ENCODE measurements around the gene NID1.
A peak's percentile ranks its signal among the peaks of the same experiment; 100 is the strongest.

The NID1 gene, protein sequence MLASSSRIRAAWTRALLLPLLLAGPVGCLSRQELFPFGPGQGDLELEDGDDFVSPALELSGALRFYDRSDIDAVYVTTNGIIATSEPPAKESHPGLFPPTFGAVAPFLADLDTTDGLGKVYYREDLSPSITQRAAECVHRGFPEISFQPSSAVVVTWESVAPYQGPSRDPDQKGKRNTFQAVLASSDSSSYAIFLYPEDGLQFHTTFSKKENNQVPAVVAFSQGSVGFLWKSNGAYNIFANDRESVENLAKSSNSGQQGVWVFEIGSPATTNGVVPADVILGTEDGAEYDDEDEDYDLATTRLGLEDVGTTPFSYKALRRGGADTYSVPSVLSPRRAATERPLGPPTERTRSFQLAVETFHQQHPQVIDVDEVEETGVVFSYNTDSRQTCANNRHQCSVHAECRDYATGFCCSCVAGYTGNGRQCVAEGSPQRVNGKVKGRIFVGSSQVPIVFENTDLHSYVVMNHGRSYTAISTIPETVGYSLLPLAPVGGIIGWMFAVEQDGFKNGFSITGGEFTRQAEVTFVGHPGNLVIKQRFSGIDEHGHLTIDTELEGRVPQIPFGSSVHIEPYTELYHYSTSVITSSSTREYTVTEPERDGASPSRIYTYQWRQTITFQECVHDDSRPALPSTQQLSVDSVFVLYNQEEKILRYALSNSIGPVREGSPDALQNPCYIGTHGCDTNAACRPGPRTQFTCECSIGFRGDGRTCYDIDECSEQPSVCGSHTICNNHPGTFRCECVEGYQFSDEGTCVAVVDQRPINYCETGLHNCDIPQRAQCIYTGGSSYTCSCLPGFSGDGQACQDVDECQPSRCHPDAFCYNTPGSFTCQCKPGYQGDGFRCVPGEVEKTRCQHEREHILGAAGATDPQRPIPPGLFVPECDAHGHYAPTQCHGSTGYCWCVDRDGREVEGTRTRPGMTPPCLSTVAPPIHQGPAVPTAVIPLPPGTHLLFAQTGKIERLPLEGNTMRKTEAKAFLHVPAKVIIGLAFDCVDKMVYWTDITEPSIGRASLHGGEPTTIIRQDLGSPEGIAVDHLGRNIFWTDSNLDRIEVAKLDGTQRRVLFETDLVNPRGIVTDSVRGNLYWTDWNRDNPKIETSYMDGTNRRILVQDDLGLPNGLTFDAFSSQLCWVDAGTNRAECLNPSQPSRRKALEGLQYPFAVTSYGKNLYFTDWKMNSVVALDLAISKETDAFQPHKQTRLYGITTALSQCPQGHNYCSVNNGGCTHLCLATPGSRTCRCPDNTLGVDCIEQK

DNA sequence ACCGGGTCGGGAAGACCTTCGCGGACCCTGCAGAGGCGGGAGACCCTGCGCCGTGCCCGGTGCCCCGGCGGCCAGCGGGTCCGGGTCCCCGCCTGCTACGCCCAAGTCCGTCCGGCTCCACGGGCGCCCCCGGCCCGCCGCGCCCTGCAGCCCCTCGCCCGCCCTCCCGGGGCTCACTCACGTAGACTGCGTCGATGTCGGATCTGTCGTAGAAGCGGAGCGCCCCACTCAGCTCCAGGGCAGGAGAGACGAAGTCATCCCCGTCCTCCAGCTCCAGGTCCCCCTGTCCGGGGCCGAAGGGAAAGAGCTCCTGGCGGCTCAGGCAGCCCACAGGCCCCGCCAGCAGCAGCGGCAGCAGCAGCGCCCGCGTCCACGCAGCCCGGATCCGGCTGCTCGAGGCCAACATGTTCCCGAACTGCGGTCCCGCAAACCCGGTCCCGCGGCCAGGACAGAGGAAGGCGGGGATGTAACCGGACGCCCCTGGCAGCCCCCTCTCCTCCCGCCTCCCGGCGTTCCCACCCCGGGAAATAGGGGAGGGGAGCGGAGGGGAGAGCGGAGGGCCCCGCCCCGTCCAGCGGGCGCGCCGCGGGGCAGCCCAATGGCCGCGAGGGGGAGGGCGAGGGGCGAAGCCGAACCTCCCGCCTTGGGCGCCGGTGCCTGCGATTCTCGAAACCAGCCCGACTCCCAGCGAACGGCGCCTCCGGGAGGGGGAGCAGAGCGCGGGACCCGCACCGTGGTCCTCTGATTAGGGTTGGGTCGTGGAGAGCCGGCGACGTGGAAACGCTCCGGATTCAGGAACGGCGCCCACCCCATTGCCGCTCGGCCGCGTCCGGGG, at the start of gene NID1:
Gene NID1 (minus strand): TSS at position 417 of the 835 bp plus-strand sequence. CDS start 11 bp downstream, at position 406.
- DNase-seq (ENCODE audit: low read depth, low spot score): no peak

DNA sequence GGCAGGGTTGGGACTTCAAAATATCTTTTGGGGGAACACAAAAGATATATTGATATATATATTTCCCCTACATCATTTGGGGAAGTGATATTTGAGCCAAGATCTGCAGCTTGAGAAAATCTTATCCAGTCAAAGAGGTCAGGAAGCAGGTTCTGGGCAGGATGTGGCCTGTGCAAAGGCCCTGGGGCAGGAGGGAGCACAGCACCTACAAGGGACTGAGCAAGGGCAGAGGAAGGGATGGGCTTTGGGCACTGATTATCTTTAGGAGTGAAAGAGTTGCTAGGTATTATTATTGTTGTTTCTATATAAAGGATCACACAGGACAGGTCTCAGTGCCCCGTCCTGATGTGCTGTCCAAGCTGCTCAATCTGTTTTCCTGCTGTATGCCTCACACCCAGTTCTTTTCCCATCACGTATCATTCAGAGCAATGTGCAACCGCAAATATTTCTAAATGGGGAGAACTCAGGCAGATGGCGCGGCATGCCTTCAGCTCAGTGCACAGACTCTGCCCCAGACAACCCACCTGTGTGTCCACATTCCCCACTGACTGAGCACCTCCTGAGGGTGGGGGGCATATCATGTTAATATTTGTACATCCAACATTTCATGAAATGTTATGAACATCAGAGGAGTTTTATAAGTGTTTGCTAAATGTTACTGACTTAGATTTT, 49.3 kb upstream of the NID1 start:
- no peak for DNase-seq (ENCODE audit: low read depth, low spot score)

DNA sequence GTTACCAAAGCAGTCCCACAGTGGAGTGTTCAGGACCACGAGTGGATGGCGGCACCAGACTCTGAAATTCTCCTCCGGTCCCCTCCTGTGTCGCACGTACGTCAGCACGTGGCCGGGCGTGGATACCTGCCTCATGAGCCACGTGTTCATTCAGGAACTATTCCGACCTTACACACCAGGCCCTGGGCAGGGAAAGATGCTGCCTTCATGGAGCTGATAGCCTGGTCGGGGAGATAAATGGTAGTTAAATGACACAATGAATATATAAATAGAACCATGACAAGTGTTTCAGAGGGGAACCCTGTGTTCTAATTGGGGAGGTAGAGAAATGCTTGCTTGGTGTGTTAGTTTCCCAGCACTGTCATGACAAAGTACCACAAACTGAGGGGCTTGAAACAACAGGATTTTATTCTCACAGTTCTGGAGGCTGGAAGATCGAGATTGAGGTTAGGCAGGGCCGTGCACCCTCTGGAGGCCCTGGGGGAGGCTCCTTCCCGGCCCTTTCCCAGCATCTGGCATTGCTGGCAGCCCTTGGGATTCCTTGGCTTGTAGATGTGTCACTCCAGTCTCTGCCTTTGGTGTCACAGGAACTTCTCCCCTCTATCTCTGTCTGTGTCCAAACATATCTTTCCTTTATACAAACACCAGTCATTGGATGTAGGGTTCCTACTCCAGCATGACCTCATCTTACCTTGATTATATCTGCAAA, 48.6 kb upstream of the NID1 start:
- no peak for DNase-seq (ENCODE audit: low read depth, low spot score)

DNA sequence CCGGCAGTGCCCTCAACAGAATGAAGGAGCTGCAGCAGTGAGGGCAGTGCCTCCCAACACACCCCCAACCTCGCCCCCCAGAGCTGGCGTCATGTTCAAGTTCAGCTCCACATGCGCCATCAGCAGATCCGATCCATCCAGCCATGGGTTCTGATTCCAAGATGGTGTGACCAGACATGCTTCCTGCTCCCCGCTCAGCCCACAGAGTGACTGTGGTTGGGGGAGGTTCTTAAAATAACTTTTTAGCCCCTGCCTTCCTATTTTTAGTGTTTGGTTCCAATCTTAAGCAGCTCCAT, 47.4 kb upstream of the NID1 start:
- no peak for DNase-seq (ENCODE audit: low read depth, low spot score)

DNA sequence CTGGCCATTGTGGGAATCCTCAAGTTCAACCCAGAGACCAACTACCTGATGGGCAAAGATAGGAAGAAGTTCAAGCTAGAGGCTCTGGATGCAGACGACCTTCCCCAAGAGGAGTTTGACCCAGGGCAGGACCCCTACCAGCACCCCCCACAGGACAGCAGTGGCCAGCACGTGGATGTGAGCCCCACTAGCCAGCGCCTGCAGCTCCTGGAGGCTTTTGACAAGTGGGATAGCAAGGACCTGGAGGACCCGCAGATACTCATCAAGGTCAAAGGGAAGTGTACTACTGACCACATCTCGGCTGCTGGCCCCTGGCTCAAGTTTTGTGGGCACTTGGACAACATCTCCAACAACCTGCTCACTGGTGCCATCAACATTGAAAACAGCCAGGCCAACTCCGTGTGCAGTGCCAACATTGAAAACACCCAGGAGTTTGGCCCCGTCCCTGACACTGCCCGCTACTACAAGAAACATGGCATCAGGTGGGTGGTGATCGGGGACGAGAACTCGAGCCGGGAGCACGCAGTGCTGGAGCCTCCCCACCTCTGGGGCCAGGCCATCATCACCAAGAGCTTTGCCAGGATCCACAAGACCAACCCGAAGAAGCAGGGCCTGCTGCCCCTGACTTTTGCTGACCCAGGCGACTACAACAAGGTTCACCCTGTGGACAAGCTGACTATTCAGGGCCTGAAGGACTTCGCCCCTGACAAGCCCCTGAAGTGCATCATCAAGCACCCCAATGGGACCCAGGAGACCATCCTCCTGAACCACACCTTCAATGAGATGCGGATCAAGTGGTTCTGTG, 46.8 kb upstream of the NID1 start:
- no peak for DNase-seq (ENCODE audit: low read depth, low spot score)

DNA sequence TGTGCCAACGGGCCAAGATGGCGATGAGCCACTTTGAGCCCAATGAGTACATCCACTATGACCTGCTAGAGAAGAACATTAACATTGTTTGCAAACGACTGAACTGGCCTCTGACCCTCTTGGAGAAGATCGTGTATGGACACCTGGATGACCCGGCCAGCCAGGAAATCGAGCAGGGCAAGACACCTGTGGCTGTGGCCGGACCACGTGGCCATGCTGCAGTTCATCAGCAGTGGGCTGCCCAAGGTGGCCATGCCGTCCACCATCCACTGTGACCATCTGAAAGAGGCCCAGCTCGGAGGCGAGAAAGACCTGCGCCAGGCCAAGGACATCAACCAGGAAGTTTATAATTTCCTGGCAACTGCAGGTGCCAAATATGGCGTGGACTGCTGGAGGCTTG, 45.2 kb upstream of the NID1 start:
- DNase-seq (ENCODE audit: low read depth, low spot score): no peak

DNA sequence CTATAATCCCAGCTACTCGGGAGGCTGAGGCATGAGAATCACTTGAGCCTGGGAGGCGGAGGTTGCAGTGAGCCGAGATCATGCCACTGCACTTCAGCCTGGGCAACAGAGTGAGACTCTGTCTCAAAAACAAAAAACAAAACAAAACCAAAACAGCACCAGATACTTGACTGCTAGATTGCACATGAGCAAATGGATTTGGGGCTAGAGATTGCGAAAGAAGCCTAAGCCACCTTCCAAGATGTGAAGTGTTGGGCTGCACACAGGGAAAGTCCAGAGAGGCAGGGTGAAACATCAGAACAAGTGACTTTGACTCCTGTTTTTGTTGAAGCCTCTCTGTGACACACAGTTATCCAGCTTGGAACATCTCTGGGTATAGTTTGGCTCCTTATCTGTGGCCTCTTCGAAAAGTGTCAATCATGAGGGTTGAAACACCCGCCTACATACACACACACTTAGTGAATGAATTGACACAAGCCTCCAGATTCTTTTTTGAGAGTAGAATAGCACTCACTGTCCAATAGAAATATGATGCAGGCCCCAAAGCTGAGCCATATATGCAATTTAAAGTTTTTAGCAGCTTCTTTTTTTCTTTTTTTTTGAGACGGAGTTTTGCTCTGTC, 43.2 kb upstream of the NID1 start:
- no peak for DNase-seq (ENCODE audit: low read depth, low spot score)

DNA sequence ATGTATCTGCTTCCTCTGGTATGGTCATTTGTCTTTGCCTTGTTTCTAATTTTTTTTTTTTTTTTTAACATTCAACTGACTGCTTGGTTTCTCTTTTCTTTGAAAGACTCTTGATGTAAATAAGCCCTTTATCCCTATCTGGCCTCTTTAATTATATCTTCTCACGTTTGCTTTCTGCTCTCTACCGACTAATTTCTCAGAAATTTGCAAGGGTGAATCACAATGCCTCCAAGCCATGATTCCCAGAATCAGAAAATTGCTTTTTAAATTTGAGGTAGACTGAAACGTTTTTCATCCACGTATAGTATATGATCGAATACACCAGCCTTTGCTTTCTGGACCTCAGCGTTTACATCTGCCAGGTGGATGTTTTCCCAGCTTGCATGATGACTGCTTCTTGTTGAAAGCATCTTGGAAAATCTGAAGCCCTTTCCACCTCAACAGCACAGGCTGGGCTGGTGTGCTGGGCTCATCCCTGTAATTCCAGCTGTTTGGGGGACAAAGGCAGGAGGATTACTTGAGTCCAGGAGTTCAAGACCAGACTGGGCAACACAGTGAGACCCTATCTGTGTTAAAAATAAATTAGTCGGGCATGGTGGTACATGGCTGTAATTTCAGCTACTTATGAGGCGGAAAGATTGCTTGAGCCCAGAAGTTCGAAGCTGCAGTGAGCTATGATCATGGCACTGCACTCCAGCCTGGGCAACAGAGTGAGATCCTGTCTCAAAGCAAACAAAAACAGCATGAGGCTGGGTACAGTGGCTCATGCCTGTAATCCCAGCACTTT, 42.4 kb upstream of the NID1 start:
- no peak for DNase-seq (ENCODE audit: low read depth, low spot score)

DNA sequence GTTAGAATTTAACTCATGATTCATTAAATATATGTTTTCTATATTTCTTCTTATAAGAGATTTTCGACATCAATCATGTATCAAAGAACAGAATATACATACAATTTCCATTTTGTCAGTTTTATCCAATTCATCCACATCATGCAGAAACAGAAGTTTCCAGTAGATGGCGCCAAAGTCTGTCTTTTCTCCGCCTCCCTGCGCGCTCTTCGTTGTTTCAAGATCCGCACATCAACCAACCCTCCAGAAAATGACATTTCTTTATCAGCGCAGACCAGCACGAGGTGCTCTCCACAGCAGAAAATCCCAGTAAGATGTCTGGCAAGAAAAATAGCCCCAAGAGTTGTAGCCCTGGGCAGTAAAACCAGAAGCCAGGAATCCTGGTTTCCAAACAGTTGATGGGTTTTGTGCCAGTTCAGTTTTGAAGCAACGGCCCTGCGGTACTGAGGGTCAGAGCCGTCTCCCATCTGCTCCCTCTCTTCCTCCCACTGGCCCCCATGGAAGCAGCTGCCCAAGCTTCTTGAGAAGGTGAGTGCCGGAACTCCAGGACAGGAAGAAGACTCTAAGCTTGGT, 38.8 kb upstream of the NID1 start:
- DNase-seq (ENCODE audit: low read depth, low spot score): peak; percentile 28

DNA sequence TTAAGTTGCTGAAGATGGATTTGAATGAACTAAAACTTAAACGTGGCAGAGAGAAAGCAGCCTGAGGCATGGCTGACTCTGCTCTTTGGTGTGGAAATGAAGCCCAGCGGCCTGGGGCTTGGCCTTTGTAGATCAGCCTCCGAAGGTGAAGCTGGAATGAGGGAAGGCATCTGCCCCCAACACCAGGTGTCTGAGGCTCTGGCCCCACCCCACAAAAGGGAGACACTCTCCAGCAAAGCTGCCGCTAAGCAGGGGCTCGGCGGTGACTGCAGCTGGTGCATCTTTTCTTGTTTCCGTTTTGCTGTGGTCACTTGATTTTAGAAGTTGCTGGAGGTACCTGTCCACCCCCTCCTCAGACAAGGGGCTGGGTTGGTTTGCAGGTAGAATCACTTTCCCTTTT, 38.2 kb upstream of the NID1 start:
- no peak for DNase-seq (ENCODE audit: low read depth, low spot score)

DNA sequence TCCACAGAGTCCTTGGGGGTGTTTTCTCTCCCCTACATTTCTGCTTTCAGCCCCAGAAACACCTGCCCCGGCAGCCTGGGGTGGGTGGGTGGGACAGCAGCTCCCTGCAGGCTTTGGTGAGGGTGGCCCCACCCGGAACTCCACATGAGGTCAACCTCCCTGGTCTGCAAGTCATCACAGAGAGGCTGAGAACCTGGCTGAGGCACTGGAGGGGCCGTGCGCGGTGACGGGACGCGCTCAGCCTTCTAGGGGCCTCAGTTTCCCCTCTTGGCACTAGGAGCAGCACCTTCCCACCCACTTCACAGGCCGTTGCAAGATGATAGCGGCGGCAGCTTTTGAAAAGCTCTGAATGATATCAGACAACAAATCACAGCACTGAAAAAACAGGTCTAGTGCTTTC, 37.7 kb upstream of the NID1 start:
- no peak for DNase-seq (ENCODE audit: low read depth, low spot score)

DNA sequence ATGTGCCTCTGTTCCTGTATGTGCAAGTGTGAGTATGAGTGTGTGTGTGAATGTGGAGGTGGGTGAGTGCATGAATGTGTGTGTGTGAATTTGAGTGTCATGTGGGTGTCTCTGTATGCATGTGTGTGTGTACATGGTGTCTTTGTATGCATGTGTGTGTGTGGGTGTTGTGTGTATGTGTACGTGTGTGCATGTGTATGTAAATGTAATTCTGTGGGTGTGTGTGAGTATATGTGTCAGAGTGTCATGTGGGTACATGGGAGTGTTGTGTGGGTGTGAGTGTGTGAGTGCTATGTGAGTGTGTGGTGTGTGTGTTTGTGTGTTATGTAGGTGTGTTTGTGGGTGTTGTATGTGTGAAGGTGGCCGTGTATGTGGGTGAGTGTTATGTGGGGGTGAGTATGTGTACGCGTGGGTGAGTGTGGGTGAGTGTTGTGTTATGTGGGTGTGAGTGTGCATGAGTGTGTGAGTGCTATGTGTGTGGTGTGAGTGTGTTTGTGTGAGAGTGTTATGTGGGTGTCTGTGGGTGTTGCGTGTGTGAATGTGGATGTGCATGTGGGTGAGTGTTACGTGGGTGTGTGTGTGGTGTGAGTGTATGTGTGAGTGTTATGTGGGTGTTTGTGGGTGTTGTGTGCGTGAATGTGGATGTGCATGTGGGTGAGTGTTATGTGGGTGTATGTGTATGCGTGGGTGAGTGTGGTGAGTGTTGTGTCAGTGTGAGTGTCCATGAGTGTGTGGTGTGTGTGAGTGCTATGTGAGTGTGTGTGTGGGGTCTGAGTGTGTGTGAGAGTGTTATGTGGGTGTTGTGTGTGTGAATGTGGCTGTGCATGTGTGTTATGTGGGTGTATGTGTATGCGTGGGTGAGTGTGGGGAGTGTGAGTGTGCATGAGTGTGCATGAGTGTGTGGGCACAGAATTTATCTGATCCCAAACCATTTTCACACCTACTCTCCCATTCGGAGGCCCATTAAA, 36.6 kb upstream of the NID1 start:
- no peak for DNase-seq (ENCODE audit: low read depth, low spot score)

DNA sequence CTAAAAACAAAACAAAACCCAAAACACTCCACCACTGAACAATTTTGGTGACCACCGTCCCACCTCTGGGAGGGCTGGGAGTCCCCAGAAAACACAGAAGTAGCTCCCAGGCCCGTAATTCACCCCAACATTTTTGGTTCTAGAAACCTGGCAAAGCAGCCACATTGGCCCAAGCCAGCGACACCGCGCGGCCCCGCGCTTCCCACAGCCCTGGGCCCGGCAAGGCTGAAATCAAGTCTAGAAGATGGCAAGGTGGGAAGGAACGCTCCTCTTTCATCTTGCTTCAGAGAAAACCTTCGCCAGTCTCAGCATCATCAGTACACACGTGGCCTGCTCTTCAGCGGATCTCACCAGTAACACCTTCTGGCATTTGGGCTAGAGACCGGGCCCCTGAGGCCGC, 35.9 kb upstream of the NID1 start:
- DNase-seq (ENCODE audit: low read depth, low spot score): no peak

DNA sequence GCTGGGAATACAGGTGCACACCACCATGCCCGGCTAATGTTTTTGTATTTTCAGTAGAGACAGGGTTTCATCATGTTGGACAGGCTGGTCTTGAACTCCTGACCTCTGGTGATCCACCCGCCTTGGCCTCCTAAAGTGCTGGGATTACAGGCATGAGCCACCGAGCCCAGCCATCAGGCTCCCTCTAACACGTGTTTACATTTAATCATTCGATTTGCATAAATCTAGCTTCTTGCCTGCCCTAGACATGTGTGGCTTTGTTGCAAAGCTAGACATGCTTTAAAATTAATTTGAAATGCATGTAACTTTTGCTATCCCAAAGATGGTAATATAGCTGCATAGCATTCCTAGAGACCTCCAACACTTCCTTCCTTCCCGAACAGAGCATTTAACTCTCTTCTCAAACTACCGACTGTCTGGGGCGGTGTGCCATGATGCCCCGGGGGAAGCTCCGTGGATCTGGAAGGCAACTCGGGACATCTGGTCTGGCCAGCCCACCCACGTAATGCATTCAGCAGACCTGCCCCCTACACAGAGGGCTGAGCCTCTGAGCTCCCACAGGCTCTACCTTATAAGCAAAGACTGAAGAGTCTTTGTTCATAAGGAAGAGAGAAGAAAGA, 34.6 kb upstream of the NID1 start:
- DNase-seq (ENCODE audit: low read depth, low spot score): no peak

DNA sequence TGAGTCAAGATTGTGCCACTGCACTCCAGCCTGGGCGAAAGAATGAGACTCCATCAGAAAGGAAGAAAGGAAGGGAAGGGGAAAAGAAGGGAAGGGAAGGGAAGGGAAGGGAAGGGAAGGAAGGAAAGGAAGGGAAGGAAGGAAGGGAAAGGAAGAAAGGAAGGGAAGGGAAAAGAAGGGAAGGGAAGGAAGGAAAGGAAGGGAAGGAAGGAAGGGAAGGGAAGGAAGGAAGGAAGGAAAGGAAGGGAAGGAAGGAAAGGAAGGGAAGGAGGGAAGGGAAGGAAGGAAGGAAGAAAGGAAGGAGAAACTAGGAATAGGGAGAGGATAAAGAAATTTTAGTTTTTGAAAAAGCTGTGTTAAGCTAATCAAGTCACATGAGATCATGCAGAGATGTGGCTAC, 33.4 kb upstream of the NID1 start:
- no peak for DNase-seq (ENCODE audit: low read depth, low spot score)
